ENCODE measurements around the gene COMMD4. TPM values are rescaled to one million over a fixed set of nuclear protein-coding genes. Genes with fewer than 3 reads are reported as not detected.
A peak's percentile ranks its signal among the peaks of the same experiment; 100 is the strongest.
"Not testable (repeated sequence)": the region's sequence is repeated elsewhere in the genome, so short reads cannot be mapped to it uniquely, and the experiment has no call there.

The COMMD4 gene
- total and polyA plus RNA-seq, 3 experiments from 2014 or later = 47.8 to 110 (median 102) TPM

DNA sequence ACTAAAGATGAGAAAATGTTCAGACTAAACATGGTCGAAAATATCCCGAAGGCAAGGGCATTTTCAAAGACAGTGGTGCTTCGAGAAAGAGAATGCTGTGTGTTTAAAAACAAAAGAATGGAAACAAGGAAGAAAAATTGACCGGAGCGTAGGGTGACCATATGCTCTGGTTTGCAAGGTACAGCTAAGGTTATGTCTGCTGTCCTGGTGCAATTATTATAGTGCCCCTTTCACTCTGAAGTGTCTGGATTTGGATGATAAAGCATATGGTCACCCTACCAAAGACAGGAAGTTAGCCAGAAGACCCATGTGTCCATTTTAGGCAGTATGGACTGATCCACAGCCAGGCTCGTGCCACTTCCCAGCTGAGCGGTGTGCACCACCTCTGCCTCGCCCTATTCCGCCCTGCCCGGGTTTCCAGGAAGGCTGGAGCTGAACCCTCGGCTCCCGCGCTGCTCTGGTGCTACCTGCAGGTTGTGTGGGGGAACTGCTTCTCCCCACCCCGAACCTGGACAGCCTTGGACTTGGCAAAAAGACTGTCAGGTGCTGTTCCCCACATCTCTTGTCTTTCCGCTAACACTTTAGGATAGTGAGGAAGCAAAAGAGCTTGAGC is 28.0 kb upstream of the COMMD4 start:
- DNase-seq = no peak
- Mint-ChIP-seq H3K36me3 (no peaks in the 10 kb centered on the region), H3K4me1 (peaks cover 5 to 6% (median 6%) of the 10 kb centered on the region in 3 donors), H3K9me3 (peaks cover 0 to 2% (median 0%) of the 10 kb centered on the region in 5 donors), H3K27ac (peak overlapping the region in 1 of 8 donors; percentile 69), H3K27me3 (peaks cover 14 to 60% of the 10 kb centered on the region in 2 donors), H3K4me3 (no peak overlapping the region)
- CTCF ChIA-PET = no interaction called here
- POLR2A ChIA-PET = no interaction called here
- H3K9me3 ChIP-seq (ENCODE audit: low read length) = no peaks in the 10 kb centered on the region
- H3K27ac ChIP-seq (ENCODE audit: low read depth, low read length) = no peak overlapping the region
- no peak overlapping the region for H3K4me3 ChIP-seq (ENCODE audit: low read length)
- H3K4me1 ChIP-seq (ENCODE audit: insufficient read depth, low read length) = no peaks in the 10 kb centered on the region
- H3K36me3 ChIP-seq (ENCODE audit: insufficient read depth, low read length) = no peaks in the 10 kb centered on the region
- H3K27me3 ChIP-seq (ENCODE audit: insufficient read depth, low read length, poor library complexity, severe bottlenecking) = no peaks in the 10 kb centered on the region

DNA sequence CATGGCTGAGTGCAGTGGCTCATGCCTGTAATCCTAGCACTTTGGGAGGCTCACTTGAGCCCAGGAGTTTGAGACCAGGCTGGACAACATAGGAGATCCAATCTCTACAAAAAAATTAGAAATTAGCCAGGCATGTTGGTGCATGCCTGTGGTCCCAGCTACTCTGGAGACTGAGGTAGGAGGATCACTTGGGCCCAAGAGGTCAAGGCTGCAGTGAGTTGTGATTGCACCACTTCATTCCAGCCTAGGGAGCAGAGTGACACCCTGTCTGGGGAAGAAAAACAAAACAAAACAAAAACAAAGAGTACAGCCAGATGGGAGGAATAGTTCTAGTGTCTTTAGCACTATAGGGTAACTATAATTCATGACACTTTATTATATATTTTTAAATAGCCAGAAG is 26.2 kb upstream of the COMMD4 start:
- H3K4me3 ChIP-seq (ENCODE audit: low read length) = no peak overlapping the region
- H3K27me3 ChIP-seq (ENCODE audit: insufficient read depth, low read length, poor library complexity, severe bottlenecking) = no peaks in the 10 kb centered on the region
- no peaks in the 10 kb centered on the region for H3K9me3 ChIP-seq (ENCODE audit: low read length)
- CTCF ChIA-PET = no interaction called here
- Mint-ChIP-seq H3K36me3 (no peaks in the 10 kb centered on the region), H3K4me3 (no peak overlapping the region), H3K27ac (peak overlapping the region in 1 of 8 donors; percentile 86), H3K27me3 (peaks cover 14 to 48% of the 10 kb centered on the region in 2 donors), H3K9me3 (peaks cover 0 to 4% (median 0%) of the 10 kb centered on the region in 5 donors), H3K4me1 (peaks cover 5 to 9% (median 6%) of the 10 kb centered on the region in 3 donors)
- POLR2A ChIA-PET = no interaction called here
- DNase-seq = no peak
- H3K4me1 ChIP-seq (ENCODE audit: insufficient read depth, low read length) = no peaks in the 10 kb centered on the region
- no peaks in the 10 kb centered on the region for H3K36me3 ChIP-seq (ENCODE audit: insufficient read depth, low read length)
- H3K27ac ChIP-seq (ENCODE audit: low read depth, low read length) = no peak overlapping the region

DNA sequence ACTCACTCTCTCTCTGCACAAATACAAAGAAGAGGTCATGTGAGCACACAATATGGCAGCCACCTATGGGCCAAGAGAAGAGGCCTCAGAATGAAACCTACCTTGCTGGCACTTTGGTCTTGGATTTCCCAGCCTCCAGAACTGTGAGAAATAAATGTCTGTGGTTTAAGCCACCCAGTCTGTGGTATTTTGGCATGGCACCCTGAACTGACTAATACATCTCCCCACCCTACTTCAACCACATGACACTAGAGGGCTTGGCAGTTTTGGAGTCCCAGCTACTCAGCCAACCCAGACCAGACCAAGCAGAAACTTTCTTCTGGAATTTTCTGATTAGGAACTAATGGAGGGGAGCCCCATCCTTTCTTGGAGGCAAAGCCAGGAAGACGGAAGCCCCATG is 23.3 kb upstream of the COMMD4 start:
- DNase-seq, POLR2A ChIA-PET, CTCF ChIA-PET: not testable (repeated sequence)

DNA sequence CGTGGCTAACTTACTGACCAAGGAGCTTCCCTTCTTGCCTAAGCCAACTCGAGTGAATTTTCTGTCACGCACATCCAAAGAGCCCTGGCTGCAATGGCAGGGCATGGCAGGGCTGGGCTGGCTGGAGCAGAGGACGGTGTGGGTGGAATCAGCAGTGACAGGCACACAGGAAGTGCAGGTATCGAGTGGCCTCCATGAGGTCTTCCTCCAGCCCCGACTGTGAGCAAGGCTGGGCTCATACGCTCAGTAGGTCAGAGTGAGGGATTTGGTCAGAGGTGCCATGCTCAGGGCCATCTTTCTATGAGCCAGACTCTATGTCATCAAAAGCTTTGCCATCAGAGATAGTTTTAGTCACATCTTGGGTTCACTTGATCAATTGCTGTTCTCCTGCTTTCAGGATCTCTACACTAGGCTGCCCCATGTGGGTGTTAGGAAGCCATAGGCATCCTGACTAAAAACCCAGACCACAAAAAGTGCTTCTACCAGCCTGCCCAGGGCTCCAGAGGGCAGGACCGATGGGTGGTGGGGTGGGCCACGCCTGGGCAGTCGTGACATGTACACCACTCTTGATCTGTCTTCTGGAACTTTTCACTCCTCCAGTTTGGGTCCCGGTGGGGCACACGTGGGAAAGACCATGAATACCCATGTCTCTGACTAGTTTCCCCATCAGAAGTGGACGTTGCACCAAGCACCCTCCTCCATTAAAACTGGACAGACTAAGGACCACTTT is 22.6 kb upstream of the COMMD4 start:
- Mint-ChIP-seq H3K27ac (no peak overlapping the region), H3K27me3 (peaks cover 9 to 19% of the 10 kb centered on the region in 2 donors), H3K36me3 (no peaks in the 10 kb centered on the region), H3K4me1 (peaks cover 5 to 9% (median 6%) of the 10 kb centered on the region in 3 donors), H3K4me3 (peak overlapping the region in 1 of 7 donors; percentile 44), H3K9me3 (peaks cover 0 to 2% (median 0%) of the 10 kb centered on the region in 5 donors)
- no peak overlapping the region for H3K27ac ChIP-seq (ENCODE audit: low read depth, low read length)
- DNase-seq = no peak
- no peak overlapping the region for H3K4me3 ChIP-seq (ENCODE audit: low read length)
- ChIA-PET POLR2A (no interaction called here), CTCF (no interaction called here)
- H3K4me1 ChIP-seq (ENCODE audit: insufficient read depth, low read length) = no peaks in the 10 kb centered on the region
- H3K36me3 ChIP-seq (ENCODE audit: insufficient read depth, low read length) = no peaks in the 10 kb centered on the region
- no peaks in the 10 kb centered on the region for H3K9me3 ChIP-seq (ENCODE audit: low read length)
- no peaks in the 10 kb centered on the region for H3K27me3 ChIP-seq (ENCODE audit: insufficient read depth, low read length, poor library complexity, severe bottlenecking)

More for the DNA sequence above, 23.3 kb upstream of the COMMD4 start:
- peaks cover 10 to 26% of the 10 kb centered on the region in 2 donors for H3K27me3 Mint-ChIP-seq
- H3K36me3 ChIP-seq (ENCODE audit: insufficient read depth, low read length); H3K27ac ChIP-seq (ENCODE audit: low read depth, low read length); H3K4me1 ChIP-seq (ENCODE audit: insufficient read depth, low read length); H3K9me3 ChIP-seq (ENCODE audit: low read length); H3K4me3 ChIP-seq (ENCODE audit: low read length); H3K4me1 Mint-ChIP-seq; H3K27me3 ChIP-seq (ENCODE audit: insufficient read depth, low read length, poor library complexity, severe bottlenecking); H3K36me3 Mint-ChIP-seq; H3K9me3 Mint-ChIP-seq: not testable (repeated sequence)
- peak overlapping the region in 1 of 7 donors; percentile 32 for H3K4me3 Mint-ChIP-seq
- peak overlapping the region in 1 of 8 donors; percentile 76 for H3K27ac Mint-ChIP-seq

DNA sequence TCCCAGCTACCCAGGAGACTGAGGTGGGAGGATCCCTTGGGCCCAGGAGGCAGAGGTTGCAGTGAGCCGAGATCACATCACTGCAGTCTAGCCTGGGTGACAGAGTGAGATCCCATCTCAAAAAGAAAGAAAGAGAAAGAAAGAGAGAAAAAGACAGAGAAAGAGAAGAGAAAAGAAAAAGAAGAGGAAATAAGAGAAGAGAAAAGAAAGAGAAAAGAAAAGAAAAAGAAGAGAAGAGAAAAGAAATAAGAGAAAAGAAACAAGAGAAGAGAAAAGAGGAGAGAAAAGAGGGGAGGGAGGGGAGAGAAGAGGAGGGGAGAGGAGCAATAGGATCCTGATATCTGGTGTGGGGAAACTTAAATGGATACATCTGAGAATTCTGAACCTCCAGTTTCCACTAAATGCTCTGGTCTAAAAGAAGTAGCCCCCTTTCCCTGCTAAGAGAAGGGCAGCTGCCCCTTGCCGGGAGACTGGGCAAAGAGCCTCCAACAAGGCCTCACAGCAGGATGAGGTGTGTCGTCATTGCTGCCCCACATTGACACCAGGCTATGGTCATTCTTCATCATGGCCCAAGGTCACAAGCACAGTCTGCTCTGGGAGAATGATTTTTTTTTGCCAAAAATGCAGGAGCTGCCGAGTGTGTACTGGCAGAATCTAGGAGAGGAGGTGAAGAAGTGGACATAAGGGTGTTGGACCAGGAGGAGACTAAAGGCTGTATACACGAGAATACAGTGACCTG is 21.1 kb upstream of the COMMD4 start:
- no peaks in the 10 kb centered on the region for H3K27me3 ChIP-seq (ENCODE audit: insufficient read depth, low read length, poor library complexity, severe bottlenecking)
- H3K9me3 ChIP-seq (ENCODE audit: low read length) = no peaks in the 10 kb centered on the region
- ChIA-PET CTCF (no interaction called here), POLR2A (no interaction called here)
- H3K27ac Mint-ChIP-seq = peak overlapping the region in 1 of 8 donors; percentile 1
- no peaks in the 10 kb centered on the region for H3K4me1 ChIP-seq (ENCODE audit: insufficient read depth, low read length)
- H3K27ac ChIP-seq (ENCODE audit: low read depth, low read length) = no peak overlapping the region
- no peaks in the 10 kb centered on the region for H3K36me3 ChIP-seq (ENCODE audit: insufficient read depth, low read length)
- H3K9me3 Mint-ChIP-seq = peaks cover 0 to 2% (median 0%) of the 10 kb centered on the region in 5 donors
- H3K36me3 Mint-ChIP-seq = no peaks in the 10 kb centered on the region
- peaks cover 2 to 9% of the 10 kb centered on the region in 2 donors for H3K27me3 Mint-ChIP-seq
- H3K4me1 Mint-ChIP-seq = peaks cover 5 to 9% (median 6%) of the 10 kb centered on the region in 3 donors
- no peak overlapping the region for H3K4me3 Mint-ChIP-seq
- H3K4me3 ChIP-seq (ENCODE audit: low read length) = no peak overlapping the region
- DNase-seq = no peak

DNA sequence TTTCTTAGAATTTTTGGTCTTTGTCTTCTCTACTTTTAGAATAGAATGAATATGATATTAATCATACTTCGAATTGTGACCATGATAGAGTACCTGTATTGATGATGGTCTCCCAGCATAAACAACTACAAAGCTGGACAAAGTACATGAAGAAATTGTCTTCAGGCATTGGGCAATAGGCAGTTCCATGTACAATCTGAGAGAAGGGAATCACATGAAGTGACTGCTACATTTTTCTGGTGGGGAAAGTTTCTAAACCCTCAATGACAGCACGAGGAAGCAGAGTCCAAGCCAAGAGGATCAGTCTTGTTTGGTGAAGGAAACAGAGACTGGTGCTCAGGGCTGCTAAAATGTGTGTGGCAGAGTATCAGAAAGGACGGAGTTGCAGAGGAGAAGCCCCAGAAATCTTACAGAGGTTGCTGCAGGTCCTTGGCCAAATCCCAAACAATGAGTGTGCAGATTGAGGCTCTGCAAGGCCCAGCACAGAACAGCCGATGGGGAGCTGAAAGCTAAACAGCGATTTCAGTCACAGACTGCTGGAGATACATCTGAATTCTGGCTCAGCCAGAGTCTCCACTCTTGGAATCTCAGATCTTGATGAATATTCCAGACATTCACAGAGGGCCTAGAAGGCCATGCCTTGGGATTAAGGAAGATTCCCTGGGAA is 16.5 kb upstream of the COMMD4 start:
- H3K4me3 Mint-ChIP-seq, POLR2A ChIA-PET: not testable (repeated sequence)

DNA sequence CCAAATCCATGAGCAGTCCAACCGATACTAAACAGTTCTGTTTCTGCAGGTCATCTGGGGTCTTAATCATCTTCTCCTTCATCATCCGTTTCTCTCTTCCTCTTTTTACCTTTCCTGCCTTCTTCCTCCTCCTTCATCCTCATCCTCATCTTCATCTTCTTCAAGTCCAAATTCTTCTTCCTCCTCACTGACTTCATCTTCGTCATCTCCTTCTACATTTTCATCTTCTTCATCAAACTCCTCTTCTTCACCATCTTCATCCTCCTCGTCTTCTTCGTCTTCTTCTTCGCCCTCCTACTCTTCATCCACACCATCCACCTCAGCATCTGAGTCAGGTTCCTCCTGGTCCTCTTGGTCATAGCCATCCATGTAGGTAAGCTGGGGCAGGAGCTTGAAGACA is 14.2 kb upstream of the COMMD4 start:
- Mint-ChIP-seq H3K27me3 (peaks cover 0 to 3% of the 10 kb centered on the region in 2 donors), H3K9me3 (no peaks in the 10 kb centered on the region), H3K4me3 (no peak overlapping the region), H3K36me3 (no peaks in the 10 kb centered on the region), H3K27ac (peak overlapping the region in 1 of 8 donors; percentile 52), H3K4me1 (no peaks in the 10 kb centered on the region)
- ChIA-PET POLR2A (no interaction called here), CTCF (no interaction called here)
- Histone ChIP-seq H3K9me3 (ENCODE audit: low read length) (no peaks in the 10 kb centered on the region), H3K36me3 (ENCODE audit: insufficient read depth, low read length) (no peaks in the 10 kb centered on the region), H3K4me1 (ENCODE audit: insufficient read depth, low read length) (no peaks in the 10 kb centered on the region), H3K4me3 (ENCODE audit: low read length) (no peak overlapping the region), H3K27me3 (ENCODE audit: insufficient read depth, low read length, poor library complexity, severe bottlenecking) (no peaks in the 10 kb centered on the region), H3K27ac (ENCODE audit: low read depth, low read length) (no peak overlapping the region)
- DNase-seq = no peak

More for the DNA sequence above, 16.5 kb upstream of the COMMD4 start:
- H3K27ac Mint-ChIP-seq; H3K9me3 Mint-ChIP-seq; H3K4me1 Mint-ChIP-seq; H3K4me1 ChIP-seq (ENCODE audit: insufficient read depth, low read length); H3K9me3 ChIP-seq (ENCODE audit: low read length); H3K4me3 ChIP-seq (ENCODE audit: low read length); H3K36me3 ChIP-seq (ENCODE audit: insufficient read depth, low read length); H3K27ac ChIP-seq (ENCODE audit: low read depth, low read length); CTCF ChIA-PET; H3K27me3 Mint-ChIP-seq; DNase-seq; H3K27me3 ChIP-seq (ENCODE audit: insufficient read depth, low read length, poor library complexity, severe bottlenecking); H3K36me3 Mint-ChIP-seq: not testable (repeated sequence)

DNA sequence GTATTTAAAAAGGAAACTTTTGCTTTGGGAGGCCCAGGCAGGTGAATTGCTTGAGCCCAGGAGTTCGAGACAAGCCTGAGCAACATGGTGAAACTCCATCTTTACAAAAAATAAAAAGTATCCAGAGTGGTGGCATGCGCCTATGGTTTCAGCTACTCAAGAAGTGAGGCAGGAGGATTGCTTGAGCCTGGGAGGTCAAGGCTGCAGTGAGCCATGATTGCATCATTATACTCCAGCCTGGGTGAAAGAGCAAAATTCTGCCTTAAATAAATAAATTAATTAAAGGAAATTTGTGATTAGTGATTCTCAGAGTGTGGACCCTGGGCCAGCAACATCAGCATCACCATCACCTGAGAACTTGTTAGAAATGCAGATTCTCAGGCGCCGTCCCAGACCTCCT is 9.9 kb upstream of the COMMD4 start:
- H3K36me3 Mint-ChIP-seq = no peaks in the 10 kb centered on the region
- Histone ChIP-seq H3K9me3 (ENCODE audit: low read length) (no peaks in the 10 kb centered on the region), H3K27ac (ENCODE audit: low read depth, low read length) (no peak overlapping the region), H3K36me3 (ENCODE audit: insufficient read depth, low read length) (no peaks in the 10 kb centered on the region), H3K4me1 (ENCODE audit: insufficient read depth, low read length) (no peaks in the 10 kb centered on the region), H3K27me3 (ENCODE audit: insufficient read depth, low read length, poor library complexity, severe bottlenecking) (no peaks in the 10 kb centered on the region), H3K4me3 (ENCODE audit: low read length) (no peak overlapping the region)
- no peak for DNase-seq
- H3K27me3 Mint-ChIP-seq = peaks cover 0 to 8% of the 10 kb centered on the region in 2 donors
- no peaks in the 10 kb centered on the region for H3K4me1 Mint-ChIP-seq
- POLR2A ChIA-PET = no interaction called here
- no peak overlapping the region for H3K27ac Mint-ChIP-seq
- no peak overlapping the region for H3K4me3 Mint-ChIP-seq
- CTCF ChIA-PET = no interaction called here
- no peaks in the 10 kb centered on the region for H3K9me3 Mint-ChIP-seq
